Measurements from ENCODE around the gene NECAB3. TPM values are rescaled to one million over a fixed set of nuclear protein-coding genes. Genes with fewer than 3 reads are reported as not detected.

Gene NECAB3
- total and polyA plus RNA-seq, 2 of the 13 experiments (the other 11 are each of a cell fraction or from before 2014, with no cell fraction given) = 61.5 to 65.5 TPM

GRCh38 chr20:33686100-33686983, 12.1 kb upstream of the NECAB3 start, which contains the start of gene E2F1 (continued):
- TF ChIP-seq CREB3 (CRISPR knock-in tag; IDR thresholded peaks at IDR 0.05) (peak; percentile 90; the same call in 1 of the 2 replicates), DR1 (CRISPR knock-in tag; IDR thresholded peaks at IDR 0.05) (peak; percentile 93), ZNF773 (CRISPR knock-in tag; IDR thresholded peaks at IDR 0.05; ENCODE audit: borderline replicate concordance) (peak; percentile 86; the same call in 1 of the 2 replicates), ZFP36L2 (CRISPR knock-in tag; IDR thresholded peaks at IDR 0.05) (no peak), TCF7 (IDR thresholded peaks at IDR 0.05; ENCODE audit: low read depth) (no peak), ESRRA (CRISPR knock-in tag; IDR thresholded peaks at IDR 0.05; ENCODE audit: low read depth) (0 out of 2 replicates have a peak, but pooled peaks have one; percentile 74), MAX (IDR thresholded peaks at IDR 0.05) (peak; percentile 98), HINFP (CRISPR knock-in tag; IDR thresholded peaks at IDR 0.05; ENCODE audit: low read depth) (peak; percentile 58), GATA4 (IDR thresholded peaks at IDR 0.05; ENCODE audit: borderline replicate concordance, low read depth) (no peak), ZNF30 (CRISPR knock-in tag; IDR thresholded peaks at IDR 0.05) (no peak), FOXK2 (IDR thresholded peaks at IDR 0.05) (no peak), KAT2B (IDR thresholded peaks at IDR 0.05; ENCODE audit: borderline replicate concordance, low read depth, low read length) (no peak), ZNF781 (CRISPR knock-in tag; IDR thresholded peaks at IDR 0.05; ENCODE audit: borderline replicate concordance, not compliant biosample characterization) (peak; percentile 44), SSRP1 (CRISPR knock-in tag; IDR thresholded peaks at IDR 0.05) (no peak), SMARCC2 (IDR thresholded peaks at IDR 0.05) (no peak), DMAP1 (CRISPR knock-in tag; IDR thresholded peaks at IDR 0.05) (peak; percentile 33; the same call in 1 of the 2 replicates), ZNF574 (CRISPR knock-in tag; IDR thresholded peaks at IDR 0.05) (peak; percentile 76), CBX1 (IDR thresholded peaks at IDR 0.05; ENCODE audit: low read depth) (no peak), ZNF432 (CRISPR knock-in tag; IDR thresholded peaks at IDR 0.05; ENCODE audit: borderline replicate concordance) (no peak), ZNF747 (CRISPR knock-in tag; IDR thresholded peaks at IDR 0.05; ENCODE audit: borderline replicate concordance) (peak; percentile 87; the same call in 1 of the 2 replicates), ETS1 (CRISPR knock-in tag; IDR thresholded peaks at IDR 0.05) (no peak), ZNF292 (CRISPR knock-in tag; IDR thresholded peaks at IDR 0.05; ENCODE audit: borderline replicate concordance, low read depth) (no peak; the same call in 1 of the 2 replicates), KLF13 (CRISPR knock-in tag; IDR thresholded peaks at IDR 0.05) (no peak), ZNF251 (CRISPR knock-in tag; IDR thresholded peaks at IDR 0.05) (no peak), THAP11 (CRISPR knock-in tag; IDR thresholded peaks at IDR 0.05) (peak; percentile 67)
